HL-60 (cell line): ENCODE measurements around the gene MYORG.
"Not testable (repeated sequence)": the region's sequence is repeated elsewhere in the genome, so short reads cannot be mapped to it uniquely, and the experiment has no call there.

Source experiments
- DNase-seq, 2 experiments: peaks; one replicate each; pipeline ENCODE4 v3.0.0-alpha.2; 2010 to 2020; ENCODE audit warnings: low read depth in 1 of 2, low spot score in 1 of 2
- H3K27ac ChIP-seq: fragments of 250-450 bp; sonication (Bioruptor Pico); replicated peaks from 2 replicates; pipeline ENCODE4 v1.5.1; 2020; ENCODE audit warnings: mild to moderate bottlenecking, moderate library complexity
- H3K27me3 ChIP-seq: fragments of 250-450 bp; sonication (Bioruptor Pico); 2 replicates; pipeline ENCODE4 v1.5.1; 2021; ENCODE audit warnings: mild to moderate bottlenecking, moderate library complexity; ENCODE audit not compliant: insufficient read depth, poor library complexity, severe bottlenecking
- H3K4me3 ChIP-seq: replicated peaks from 2 replicates; pipeline ENCODE4 v1.5.1; 2011; ENCODE audit warnings: mild to moderate bottlenecking, control low read depth, low read length; ENCODE audit not compliant: insufficient read depth
- GABPA ChIP-seq: IDR thresholded peaks from 2 replicates; pipeline ENCODE4 v1.6.1; 2012; ENCODE audit warnings: low read depth
- POLR2AphosphoS5 ChIP-seq: IDR thresholded peaks from 2 replicates; pipeline ENCODE4 v1.6.1; 2012; ENCODE audit warnings: low read depth
- SPI1 ChIP-seq: IDR thresholded peaks from 2 replicates; pipeline ENCODE4 v1.6.1; 2012; ENCODE audit warnings: low read depth, mild to moderate bottlenecking, borderline replicate concordance
- TF ChIP-seq, protein P1 (sequence below): IDR thresholded peaks from 2 replicates; pipeline ENCODE4 v1.6.1; 2012; ENCODE audit warnings: low read depth; ENCODE audit not compliant: insufficient replicate concordance
- TF ChIP-seq, protein P2 (sequence below): IDR thresholded peaks from one replicate; pipeline ENCODE4 v1.5.1; 2011; ENCODE audit warnings: low read length, control low read depth, inconsistent platforms; ENCODE audit not compliant: insufficient read depth

Gene MYORG

DNA sequence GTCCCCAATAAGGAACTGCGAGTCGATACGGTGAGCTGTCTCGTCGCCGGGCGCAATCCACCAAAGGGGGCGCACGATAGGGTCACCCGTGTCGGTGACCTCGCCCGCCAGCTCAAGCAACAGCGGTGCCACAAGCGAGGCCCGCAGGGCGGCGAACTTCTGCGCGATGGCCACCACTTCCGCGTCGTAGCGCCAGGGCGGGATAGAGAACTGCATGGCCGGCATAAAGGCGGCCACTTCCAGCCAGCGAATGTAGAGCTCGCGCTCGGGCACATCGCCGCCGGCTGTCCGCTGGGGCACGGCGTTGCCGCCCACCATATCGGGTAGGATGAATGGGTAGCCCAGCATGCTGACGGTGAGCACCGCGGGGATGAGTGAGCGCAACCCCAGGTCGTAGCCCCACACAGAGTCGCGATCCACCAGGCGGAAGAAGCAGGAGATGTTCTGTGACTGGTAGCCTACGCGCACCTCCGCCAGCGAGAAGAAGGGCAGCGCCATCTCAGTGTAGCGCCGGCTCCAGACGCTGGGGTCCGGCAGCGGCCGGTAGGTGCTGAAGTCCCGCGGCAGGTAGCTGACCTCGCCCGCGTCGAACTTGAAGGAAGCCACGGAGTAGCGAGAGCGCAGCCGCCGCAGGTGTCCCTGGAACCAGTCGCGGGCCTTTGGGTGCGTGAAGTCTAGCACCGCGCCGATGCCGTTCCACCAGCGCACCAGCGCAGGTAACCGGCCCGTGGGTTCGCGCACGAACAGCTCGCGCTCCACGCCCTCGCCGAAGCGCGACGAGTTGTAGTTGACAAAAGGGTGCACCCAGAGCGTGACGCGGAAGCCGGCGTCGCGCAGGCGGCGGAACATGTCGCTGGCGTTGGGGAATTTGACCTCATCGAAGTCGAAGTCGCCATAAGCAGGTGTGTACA lies 5.5 kb downstream of the MYORG start:
- Histone ChIP-seq H3K27me3 (no peaks in the 10 kb centered on the region), H3K4me3 (no peak overlapping the region), H3K27ac (no peak overlapping the region)
- TF ChIP-seq SPI1 (no peak), POLR2AphosphoS5 (no peak), GABPA (no peak)
- TF ChIP-seq, protein P1, sequence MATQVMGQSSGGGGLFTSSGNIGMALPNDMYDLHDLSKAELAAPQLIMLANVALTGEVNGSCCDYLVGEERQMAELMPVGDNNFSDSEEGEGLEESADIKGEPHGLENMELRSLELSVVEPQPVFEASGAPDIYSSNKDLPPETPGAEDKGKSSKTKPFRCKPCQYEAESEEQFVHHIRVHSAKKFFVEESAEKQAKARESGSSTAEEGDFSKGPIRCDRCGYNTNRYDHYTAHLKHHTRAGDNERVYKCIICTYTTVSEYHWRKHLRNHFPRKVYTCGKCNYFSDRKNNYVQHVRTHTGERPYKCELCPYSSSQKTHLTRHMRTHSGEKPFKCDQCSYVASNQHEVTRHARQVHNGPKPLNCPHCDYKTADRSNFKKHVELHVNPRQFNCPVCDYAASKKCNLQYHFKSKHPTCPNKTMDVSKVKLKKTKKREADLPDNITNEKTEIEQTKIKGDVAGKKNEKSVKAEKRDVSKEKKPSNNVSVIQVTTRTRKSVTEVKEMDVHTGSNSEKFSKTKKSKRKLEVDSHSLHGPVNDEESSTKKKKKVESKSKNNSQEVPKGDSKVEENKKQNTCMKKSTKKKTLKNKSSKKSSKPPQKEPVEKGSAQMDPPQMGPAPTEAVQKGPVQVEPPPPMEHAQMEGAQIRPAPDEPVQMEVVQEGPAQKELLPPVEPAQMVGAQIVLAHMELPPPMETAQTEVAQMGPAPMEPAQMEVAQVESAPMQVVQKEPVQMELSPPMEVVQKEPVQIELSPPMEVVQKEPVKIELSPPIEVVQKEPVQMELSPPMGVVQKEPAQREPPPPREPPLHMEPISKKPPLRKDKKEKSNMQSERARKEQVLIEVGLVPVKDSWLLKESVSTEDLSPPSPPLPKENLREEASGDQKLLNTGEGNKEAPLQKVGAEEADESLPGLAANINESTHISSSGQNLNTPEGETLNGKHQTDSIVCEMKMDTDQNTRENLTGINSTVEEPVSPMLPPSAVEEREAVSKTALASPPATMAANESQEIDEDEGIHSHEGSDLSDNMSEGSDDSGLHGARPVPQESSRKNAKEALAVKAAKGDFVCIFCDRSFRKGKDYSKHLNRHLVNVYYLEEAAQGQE = no peak
- TF ChIP-seq, protein P2, sequence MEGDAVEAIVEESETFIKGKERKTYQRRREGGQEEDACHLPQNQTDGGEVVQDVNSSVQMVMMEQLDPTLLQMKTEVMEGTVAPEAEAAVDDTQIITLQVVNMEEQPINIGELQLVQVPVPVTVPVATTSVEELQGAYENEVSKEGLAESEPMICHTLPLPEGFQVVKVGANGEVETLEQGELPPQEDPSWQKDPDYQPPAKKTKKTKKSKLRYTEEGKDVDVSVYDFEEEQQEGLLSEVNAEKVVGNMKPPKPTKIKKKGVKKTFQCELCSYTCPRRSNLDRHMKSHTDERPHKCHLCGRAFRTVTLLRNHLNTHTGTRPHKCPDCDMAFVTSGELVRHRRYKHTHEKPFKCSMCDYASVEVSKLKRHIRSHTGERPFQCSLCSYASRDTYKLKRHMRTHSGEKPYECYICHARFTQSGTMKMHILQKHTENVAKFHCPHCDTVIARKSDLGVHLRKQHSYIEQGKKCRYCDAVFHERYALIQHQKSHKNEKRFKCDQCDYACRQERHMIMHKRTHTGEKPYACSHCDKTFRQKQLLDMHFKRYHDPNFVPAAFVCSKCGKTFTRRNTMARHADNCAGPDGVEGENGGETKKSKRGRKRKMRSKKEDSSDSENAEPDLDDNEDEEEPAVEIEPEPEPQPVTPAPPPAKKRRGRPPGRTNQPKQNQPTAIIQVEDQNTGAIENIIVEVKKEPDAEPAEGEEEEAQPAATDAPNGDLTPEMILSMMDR = no peak
- DNase-seq = no peak

DNA sequence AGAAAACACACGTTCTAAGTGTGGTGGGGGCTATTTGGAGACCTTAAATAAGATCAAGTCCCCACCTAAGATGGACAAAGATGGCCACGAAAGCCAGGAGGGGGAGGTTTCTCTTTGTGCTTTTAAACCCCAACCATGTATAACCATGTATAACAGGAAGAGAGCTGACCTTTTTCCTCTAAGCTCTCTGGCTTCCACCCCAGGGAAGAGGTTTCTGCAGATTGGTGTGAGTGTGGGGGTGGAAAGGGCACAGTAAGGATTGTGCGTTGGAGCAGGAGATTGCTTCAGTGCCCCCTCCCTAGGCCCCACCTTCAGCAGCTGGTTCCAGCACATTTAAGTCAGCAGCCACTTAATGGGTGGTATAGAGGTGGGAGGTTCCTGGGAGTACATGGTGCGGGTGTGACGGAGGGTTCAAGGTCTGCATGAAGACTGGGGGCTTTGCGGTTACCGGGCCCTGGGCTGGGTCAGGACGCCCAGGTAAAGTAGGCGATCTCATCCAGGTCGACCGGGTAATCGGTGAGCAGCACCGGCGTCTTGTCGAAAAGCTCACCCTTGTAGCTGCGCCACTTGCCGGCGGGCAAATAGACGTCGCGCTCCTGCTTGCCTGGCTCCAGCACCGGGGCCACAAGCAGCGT lies 6.2 kb downstream of the MYORG start:
- H3K4me3 ChIP-seq = no peak overlapping the region
- DNase-seq = no peak

DNA sequence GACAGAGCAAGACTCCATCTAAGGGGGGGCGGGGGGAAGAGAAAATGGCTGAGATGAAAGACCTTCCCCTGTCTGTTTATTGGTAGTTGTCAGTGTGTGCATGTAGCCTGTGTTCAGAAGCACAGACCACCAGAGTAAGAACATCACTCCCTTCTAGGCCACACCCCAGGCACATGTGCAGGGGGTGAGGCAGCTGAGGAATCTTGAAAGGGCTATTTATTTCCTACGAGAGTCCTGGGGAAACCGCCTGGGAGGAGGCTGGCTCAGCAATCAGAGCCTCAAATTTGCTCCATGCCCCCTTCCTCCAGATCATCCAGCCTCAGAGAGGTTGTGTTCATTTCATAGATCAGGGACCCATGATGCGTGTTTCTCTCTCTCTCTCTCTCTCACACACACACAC lies 7.1 kb downstream of the MYORG start:
- TF ChIP-seq, protein P1 = no peak
- no peak for TF ChIP-seq POLR2AphosphoS5
- no peak for TF ChIP-seq GABPA
- TF ChIP-seq, protein P2 = no peak
- no peak for TF ChIP-seq SPI1
- no peak overlapping the region for H3K27ac ChIP-seq
- no peak for DNase-seq
- H3K27me3 ChIP-seq = no peaks in the 10 kb centered on the region
- H3K4me3 ChIP-seq = no peak overlapping the region

More for the DNA sequence above, 6.2 kb downstream of the MYORG start:
- no peaks in the 10 kb centered on the region for H3K27me3 ChIP-seq
- no peak overlapping the region for H3K27ac ChIP-seq
- TF ChIP-seq, protein P1 = no peak
- TF ChIP-seq GABPA (no peak), SPI1 (no peak), POLR2AphosphoS5 (no peak)
- TF ChIP-seq, protein P2 = no peak

DNA sequence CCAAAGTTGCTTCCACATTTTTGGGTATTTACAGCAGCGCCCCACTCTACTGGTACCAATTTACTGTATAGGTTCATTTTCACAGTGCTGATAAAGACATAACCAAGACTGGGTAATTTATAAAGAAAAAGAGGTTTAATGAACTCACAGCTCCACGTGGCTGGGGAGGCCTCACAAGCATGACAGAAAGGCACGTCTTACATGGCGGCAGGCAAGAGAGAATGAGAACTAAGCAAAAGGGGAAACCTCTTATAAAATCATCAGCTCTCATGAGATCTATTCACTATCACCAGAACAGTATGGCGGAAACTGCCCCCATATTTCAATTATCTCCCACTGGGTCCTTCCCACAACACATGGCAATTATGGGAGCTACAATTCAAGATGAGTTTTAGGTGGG lies 7.9 kb downstream of the MYORG start:
- H3K27ac ChIP-seq, H3K4me3 ChIP-seq, H3K27me3 ChIP-seq, DNase-seq: not testable (repeated sequence)

DNA sequence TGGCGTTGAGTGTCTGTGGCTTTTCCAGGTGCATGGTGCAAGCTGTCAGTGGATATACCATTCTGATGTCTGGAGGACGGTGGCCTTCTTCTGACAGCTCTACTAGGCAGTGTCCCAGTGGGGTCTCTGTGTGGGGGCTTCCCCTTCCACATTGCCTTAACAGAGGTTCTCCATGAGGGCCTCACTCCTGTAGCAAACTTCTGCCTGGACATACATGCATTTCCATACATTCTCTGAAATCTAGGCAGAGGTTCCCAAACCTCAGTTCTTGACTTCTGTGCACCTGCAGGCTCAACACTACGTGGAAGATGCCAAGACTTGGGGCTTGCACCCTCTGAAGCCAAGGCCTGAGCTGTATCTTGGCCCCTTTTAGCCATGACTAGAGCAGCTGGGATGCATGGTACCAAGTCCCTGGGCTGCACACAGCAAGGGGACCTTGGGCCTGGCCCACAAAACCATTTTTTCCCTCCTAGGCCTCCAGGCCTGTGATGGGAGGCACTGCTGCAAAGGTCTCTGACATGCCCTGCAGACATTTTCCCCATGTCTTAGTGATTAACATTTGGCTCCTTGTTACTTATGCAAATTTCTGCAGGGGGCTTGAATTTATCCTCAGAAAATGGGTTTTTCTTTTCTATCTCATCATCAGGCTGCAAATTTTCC lies 8.8 kb downstream of the MYORG start:
- not testable (repeated sequence) for DNase-seq, H3K27me3 ChIP-seq, H3K4me3 ChIP-seq, H3K27ac ChIP-seq
